T-cell (primary cell): ENCODE measurements around the gene FPGS. TPM values are rescaled to one million over a fixed set of nuclear protein-coding genes. Genes with fewer than 3 reads are reported as not detected.
A peak's percentile ranks its signal among the peaks of the same experiment; 100 is the strongest.

Experiments used
- ATAC-seq, 4 experiments: fragments of 200-7000 bp in 3 of 4; fragments of 150-1000 bp in 1 of 4; cut with Tn5 transposase; replicated peaks in 1 of 4; 1 replicate in 3 of 4; 2 replicates in 1 of 4; pipeline ENCODE4 v1.10.0; 2021; ENCODE audit warnings: moderate library complexity in 3 of 4, mild to moderate bottlenecking in 2 of 4, moderate number of reproducible peaks in 1 of 4
- CTCF ChIA-PET, 2 donors: fragments of 300-600 bp; sonication (Branson Sonifier 250); formaldehyde crosslinking; loops; one replicate each; lab custom pipeline; 2022; ENCODE audit warnings: antibody characterized with exemption in 2 of 2; lab: Charles Lee
- POLR2A ChIA-PET, 2 donors: fragments of 300-600 bp; sonication (Branson Sonifier 250); formaldehyde crosslinking; loops; one replicate each; lab custom pipeline; 2022; ENCODE audit warnings: antibody characterized with exemption in 2 of 2; lab: Charles Lee
- DNase-seq, 35 experiments: peaks; one replicate each; pipeline versions ENCODE4 v3.0.0 to v3.0.0-alpha.2; 2013 to 2023
- H3K27ac ChIP-seq: one replicate; pipeline ENCODE4 v1.5.1; 2013; ENCODE audit warnings: low read length
- H3K27me3 ChIP-seq, 2 experiments: replicated peaks in 1 of 2; 1 replicate in 1 of 2; 2 replicates in 1 of 2; pipeline versions ENCODE4 v1.6.1 to v1.7.0; 2013; ENCODE audit warnings: low read length in 1 of 2, mixed read lengths in 1 of 2; ENCODE audit not compliant: control insufficient read depth in 2 of 2, insufficient read depth in 2 of 2; ENCODE audit errors: extremely low read depth in 1 of 2
- H3K36me3 ChIP-seq, 2 donors: 1 replicate in 1 of 2; 2 replicates in 1 of 2; pipeline versions ENCODE4 v1.6.1 to v1.7.0; 2013; ENCODE audit warnings: low read length in 1 of 2; ENCODE audit not compliant: control insufficient read depth in 2 of 2, insufficient read depth in 1 of 2; ENCODE audit errors: extremely low read depth in 1 of 2
- H3K4me1 ChIP-seq, 2 experiments: 1 replicate in 1 of 2; 2 replicates in 1 of 2; pipeline versions ENCODE4 v1.6.1 to v1.7.0; 2013; ENCODE audit warnings: low read length in 2 of 2, mixed read lengths in 1 of 2; ENCODE audit not compliant: insufficient read depth in 2 of 2, control insufficient read depth in 1 of 2; ENCODE audit errors: extremely low read depth in 1 of 2
- H3K4me3 ChIP-seq, 2 donors: 1 replicate in 1 of 2; 2 replicates in 1 of 2; pipeline versions ENCODE4 v1.5.1 to v1.7.0; 2013; ENCODE audit warnings: mild to moderate bottlenecking in 2 of 2, low read length in 1 of 2, moderate library complexity in 1 of 2; ENCODE audit not compliant: control insufficient read depth in 1 of 2; ENCODE audit errors: extremely low read depth in 1 of 2
- H3K9me3 ChIP-seq: 2 replicates; pipeline ENCODE4 v1.7.0; 2013
- H3K27ac Mint-ChIP-seq, 2 donors: one replicate each; pipeline ENCODE4 v1.8.0; 2020 to 2021; ENCODE audit warnings: mild to moderate bottlenecking in 2 of 2, mixed read lengths in 2 of 2
- H3K27me3 Mint-ChIP-seq, 2 donors: one replicate each; pipeline ENCODE4 v1.8.0; 2021 to 2022; ENCODE audit warnings: mixed read lengths in 2 of 2
- H3K36me3 Mint-ChIP-seq: one replicate; pipeline ENCODE4 v1.8.0; 2021; ENCODE audit warnings: mixed read lengths
- H3K4me1 Mint-ChIP-seq, 3 donors: one replicate each; pipeline ENCODE4 v1.8.0; 2020 to 2022; ENCODE audit warnings: mixed read lengths in 3 of 3, mild to moderate bottlenecking in 1 of 3
- H3K4me3 Mint-ChIP-seq, 3 donors: one replicate each; pipeline ENCODE4 v1.8.0; 2020 to 2022; ENCODE audit warnings: mild to moderate bottlenecking in 3 of 3, mixed read lengths in 3 of 3, moderate library complexity in 3 of 3
- H3K9me3 Mint-ChIP-seq, 3 donors: one replicate each; pipeline ENCODE4 v1.8.0; 2020 to 2022; ENCODE audit warnings: mixed read lengths in 3 of 3
- WGBS: methylation state at CpG from one replicate; pipeline ENCODE4 v1.1.5; 2013; ENCODE audit warnings: missing lambda C conversion rate; ENCODE audit not compliant: insufficient coverage; 5-methylcytosine and 5-hydroxymethylcytosine counted together
- total RNA-seq, 35 experiments: library from RNA in 6 of 35; stranded (reverse) in 6 of 35; fragments of 120-200 nt in 1 of 35; gene quantifications; one replicate each; pipeline versions ENCODE4 v1.2.1 to v1.2.4 and lab custom pipeline; 2013 to 2026

FPGS gene
- total RNA-seq, 5 donors from 2014 or later (not counting 1 experiment from before 2014, with no cell fraction given), result 78.4 to 151 (median 139) TPM

DNA sequence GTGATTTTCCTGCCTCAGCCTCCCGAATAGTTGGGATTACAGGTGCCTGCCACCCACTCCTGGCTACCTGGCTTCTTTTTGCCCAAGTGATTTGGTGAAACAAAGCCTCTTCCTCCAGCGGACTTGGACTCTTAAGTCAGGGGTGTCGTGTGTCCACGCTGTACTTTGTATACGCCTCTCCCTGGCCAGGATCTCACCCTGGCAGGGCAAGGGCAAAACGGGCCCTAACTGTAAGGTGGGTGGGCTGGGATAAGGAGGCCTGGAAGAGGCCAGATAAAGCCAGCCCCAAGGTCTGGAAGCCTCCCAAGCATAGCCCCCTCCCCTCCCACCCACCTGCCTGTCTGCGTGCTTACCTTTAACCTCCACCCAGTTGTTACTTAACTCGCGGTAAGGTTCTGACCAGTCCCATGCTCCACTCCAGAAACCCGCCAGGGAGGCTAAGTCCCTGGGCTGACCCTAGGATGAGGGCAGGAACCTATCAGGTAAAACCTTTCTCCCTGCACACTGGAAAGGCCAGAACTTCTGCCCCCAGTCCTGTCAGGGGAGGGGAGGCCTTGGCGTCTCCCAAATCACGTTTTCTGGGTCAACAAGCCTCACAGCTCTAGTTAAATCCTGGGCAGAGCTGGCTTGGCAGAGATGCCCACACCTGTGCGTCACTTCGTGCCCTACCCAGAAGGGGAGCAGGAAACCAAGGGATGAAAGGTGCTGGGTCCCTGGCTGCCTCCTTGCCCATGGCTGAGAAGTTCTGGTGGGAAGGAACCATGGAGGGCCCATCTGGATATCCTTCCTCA is 8.5 kb upstream of the FPGS start:
- no peak overlapping the region for H3K4me3 ChIP-seq
- H3K27ac Mint-ChIP-seq, result no peak overlapping the region
- CTCF ChIA-PET, result no interaction called here
- H3K4me1 ChIP-seq, result peaks cover 5 to 34% of the 10 kb centered on the region in 2 experiments
- no peak overlapping the region for H3K27ac ChIP-seq
- POLR2A ChIA-PET, result interaction anchor here in 1 of 2 donors (0.7 kb wide), 1 partner anchor 326 kb away, joined by 3 read pairs; no protein-coding TSS in a partner anchor
- no peak overlapping the region for H3K4me3 Mint-ChIP-seq
- no peaks in the 10 kb centered on the region for H3K27me3 ChIP-seq
- no peaks in the 10 kb centered on the region for H3K9me3 ChIP-seq
- peaks cover 15% of the 10 kb centered on the region for H3K36me3 Mint-ChIP-seq
- H3K27me3 Mint-ChIP-seq, result no peaks in the 10 kb centered on the region
- H3K4me1 Mint-ChIP-seq, result peaks cover 26 to 41% (median 36%) of the 10 kb centered on the region in 3 donors
- 95% methylated on average over 8 of the region's 14 CpGs for WGBS
- DNase-seq, result no peak
- ATAC-seq, result no peak
- H3K9me3 Mint-ChIP-seq, result no peaks in the 10 kb centered on the region
- peaks cover 8 to 37% of the 10 kb centered on the region in 2 donors for H3K36me3 ChIP-seq

DNA sequence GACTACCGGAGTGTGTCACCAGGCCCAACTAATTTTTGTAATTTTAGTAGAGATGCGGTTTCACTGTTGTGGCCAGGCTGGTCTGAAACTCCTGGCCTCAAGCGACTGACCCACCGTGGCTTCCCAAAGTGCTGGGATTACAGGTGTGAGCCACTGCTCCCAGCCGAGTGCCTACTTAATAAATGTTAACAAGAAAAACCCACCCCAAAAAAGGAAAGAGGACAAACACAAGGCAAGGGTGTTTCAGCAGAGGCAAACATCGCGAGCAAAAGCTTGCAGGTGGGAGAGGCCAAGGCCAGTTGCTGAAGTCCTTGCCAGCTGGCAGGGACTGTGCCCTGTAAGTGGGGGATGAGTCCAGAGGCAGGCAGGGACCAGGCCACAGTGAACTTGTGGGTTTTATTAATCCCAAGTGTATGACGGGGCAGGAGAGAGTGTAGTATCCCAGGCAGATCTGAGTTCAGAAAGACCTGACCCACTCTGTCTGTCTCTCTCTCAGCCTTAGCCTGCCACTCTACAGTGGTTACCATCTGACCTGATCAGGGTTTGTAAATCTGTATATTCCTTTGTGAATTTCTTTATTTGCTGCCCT is 6.4 kb upstream of the FPGS start:
- H3K36me3 Mint-ChIP-seq, result peaks cover 4% of the 10 kb centered on the region
- Histone ChIP-seq H3K9me3 (no peaks in the 10 kb centered on the region), H3K27me3 (no peaks in the 10 kb centered on the region), H3K27ac (peak overlapping the region; percentile 3), H3K4me1 (peaks cover 5 to 24% of the 10 kb centered on the region in 2 experiments), H3K4me3 (no peak overlapping the region), H3K36me3 (peaks cover 3 to 17% of the 10 kb centered on the region in 2 donors)
- no peak for DNase-seq
- H3K27me3 Mint-ChIP-seq, result no peaks in the 10 kb centered on the region
- peaks cover 21 to 33% (median 27%) of the 10 kb centered on the region in 3 donors for H3K4me1 Mint-ChIP-seq
- POLR2A ChIA-PET, result interaction anchor here (0.6 to 0.7 kb wide), 3 partner anchors 115 to 1232 kb away, joined by 3 to 5 read pairs (median 5); no protein-coding TSS in a partner anchor
- H3K4me3 Mint-ChIP-seq, result peak overlapping the region; percentile 42 to 63 (median 59)
- ATAC-seq, result peak in 3 of 4 experiments; percentile 29 to 46 (median 39)
- 67% methylated on average over 2 of the region's 8 CpGs for WGBS
- H3K27ac Mint-ChIP-seq, result peak overlapping the region; percentile 86 to 91
- H3K9me3 Mint-ChIP-seq, result no peaks in the 10 kb centered on the region
- CTCF ChIA-PET, result interaction anchor here in 1 of 2 donors (1.0 kb wide), 1 partner anchor 9 kb away, joined by 3 read pairs; no protein-coding TSS in a partner anchor

DNA sequence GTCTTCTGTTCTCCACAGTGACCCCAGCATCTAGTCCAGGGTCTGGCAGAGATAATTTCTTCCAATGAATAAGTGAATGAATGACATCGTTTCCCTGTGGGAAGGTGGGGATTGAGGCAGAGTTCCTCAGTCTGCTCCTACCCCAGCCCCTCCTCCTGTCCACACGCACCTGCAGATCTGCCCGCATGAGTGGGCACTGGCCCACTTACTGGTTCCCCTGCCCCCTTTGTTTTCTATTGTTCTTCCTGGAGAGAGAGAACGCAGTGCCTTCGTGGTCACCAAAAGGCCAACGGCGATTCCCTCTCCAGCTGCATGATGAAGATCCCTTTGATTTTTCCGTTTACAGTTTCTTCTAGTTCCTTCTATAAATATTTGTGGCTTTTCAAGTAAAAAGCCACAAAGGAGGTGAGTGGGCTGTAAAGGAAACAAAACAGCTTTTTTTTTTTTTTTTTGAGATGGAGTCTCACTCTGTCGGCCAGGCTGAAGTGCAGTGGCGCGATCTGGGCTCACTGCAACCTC is 5.8 kb upstream of the FPGS start:
- peak overlapping the region; percentile 3 for H3K27ac ChIP-seq
- POLR2A ChIA-PET, result interaction anchor here (0.6 to 0.7 kb wide), 3 partner anchors 115 to 1232 kb away, joined by 3 to 5 read pairs (median 5); no protein-coding TSS in a partner anchor

DNA sequence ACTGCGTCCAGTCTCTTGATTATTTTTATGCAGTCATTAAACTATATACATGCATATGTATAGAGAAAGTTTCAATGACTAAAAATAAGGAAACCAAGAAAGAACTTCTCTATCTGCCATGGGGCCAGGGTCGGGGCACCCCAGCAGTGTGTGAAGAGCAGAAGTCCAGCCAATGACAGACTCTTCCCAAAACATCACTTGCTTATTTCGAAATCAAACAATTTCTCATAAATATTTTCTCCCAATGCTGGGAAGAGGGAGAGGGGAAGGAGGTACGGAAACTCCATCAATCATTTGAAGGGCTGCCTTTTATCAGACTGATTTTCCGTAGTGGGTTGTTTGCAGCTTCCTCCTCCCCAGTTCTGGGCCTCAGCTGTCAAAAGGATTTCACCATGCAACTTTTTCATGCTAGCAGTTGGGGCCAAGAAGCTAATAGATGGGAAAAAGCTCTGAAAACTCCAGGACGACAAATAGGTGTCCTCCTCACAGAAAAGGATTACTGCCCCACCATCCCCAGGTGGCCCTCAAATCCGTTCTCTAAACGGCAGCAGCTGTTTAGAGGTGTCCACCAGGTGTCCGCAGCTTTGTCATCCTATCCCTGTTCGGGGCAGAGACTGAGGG is 617 bp upstream of the FPGS start:
- Mint-ChIP-seq H3K27ac (peak overlapping the region; percentile 79 to 89), H3K36me3 (peaks cover 8% of the 10 kb centered on the region), H3K9me3 (no peaks in the 10 kb centered on the region), H3K4me1 (peaks cover 26 to 38% (median 34%) of the 10 kb centered on the region in 3 donors), H3K27me3 (no peaks in the 10 kb centered on the region), H3K4me3 (peak overlapping the region; percentile 81 to 93 (median 92))
- ChIA-PET POLR2A (interaction anchor here in 1 of 2 donors (1.1 kb wide), 1 partner anchor 190 kb away, joined by 3 read pairs; the partner anchor contains the start of gene STXBP1), CTCF (interaction anchor here in 1 of 2 donors (0.5 kb wide), 1 partner anchor 42 kb away, joined by 3 read pairs; no protein-coding TSS in a partner anchor)
- peaks cover 4 to 20% of the 10 kb centered on the region in 2 donors for H3K36me3 ChIP-seq
- DNase-seq, result no peak
- H3K4me3 ChIP-seq, result peak overlapping the region; percentile 59 to 65
- ATAC-seq, result no peak
- WGBS, result 13% methylated on average over 5 of the region's 10 CpGs
- H3K27me3 ChIP-seq, result no peaks in the 10 kb centered on the region
- H3K9me3 ChIP-seq, result no peaks in the 10 kb centered on the region
- H3K27ac ChIP-seq, result peak overlapping the region; percentile 61
- peaks cover 4 to 37% of the 10 kb centered on the region in 2 experiments for H3K4me1 ChIP-seq

More for the DNA sequence above, 5.8 kb upstream of the FPGS start:
- Mint-ChIP-seq H3K27me3 (no peaks in the 10 kb centered on the region), H3K4me1 (peaks cover 21 to 36% (median 26%) of the 10 kb centered on the region in 3 donors), H3K36me3 (peaks cover 4% of the 10 kb centered on the region), H3K9me3 (no peaks in the 10 kb centered on the region), H3K4me3 (peak overlapping the region; percentile 42 to 63 (median 59)), H3K27ac (peak overlapping the region; percentile 86 to 91)
- Histone ChIP-seq H3K27me3 (no peaks in the 10 kb centered on the region), H3K9me3 (no peaks in the 10 kb centered on the region), H3K4me3 (peak overlapping the region in 1 of 2 donors; percentile 3), H3K4me1 (peaks cover 5 to 27% of the 10 kb centered on the region in 2 experiments), H3K36me3 (peaks cover 0 to 17% of the 10 kb centered on the region in 2 donors)
- ATAC-seq, result peak; percentile 20 to 46 (median 30)
- WGBS, result no CpG with 5 or more reads among the region's 11 CpGs
- CTCF ChIA-PET, result interaction anchor here in 1 of 2 donors (1.0 kb wide), 1 partner anchor 10 kb away, joined by 3 read pairs; no protein-coding TSS in a partner anchor
- no peak for DNase-seq

DNA sequence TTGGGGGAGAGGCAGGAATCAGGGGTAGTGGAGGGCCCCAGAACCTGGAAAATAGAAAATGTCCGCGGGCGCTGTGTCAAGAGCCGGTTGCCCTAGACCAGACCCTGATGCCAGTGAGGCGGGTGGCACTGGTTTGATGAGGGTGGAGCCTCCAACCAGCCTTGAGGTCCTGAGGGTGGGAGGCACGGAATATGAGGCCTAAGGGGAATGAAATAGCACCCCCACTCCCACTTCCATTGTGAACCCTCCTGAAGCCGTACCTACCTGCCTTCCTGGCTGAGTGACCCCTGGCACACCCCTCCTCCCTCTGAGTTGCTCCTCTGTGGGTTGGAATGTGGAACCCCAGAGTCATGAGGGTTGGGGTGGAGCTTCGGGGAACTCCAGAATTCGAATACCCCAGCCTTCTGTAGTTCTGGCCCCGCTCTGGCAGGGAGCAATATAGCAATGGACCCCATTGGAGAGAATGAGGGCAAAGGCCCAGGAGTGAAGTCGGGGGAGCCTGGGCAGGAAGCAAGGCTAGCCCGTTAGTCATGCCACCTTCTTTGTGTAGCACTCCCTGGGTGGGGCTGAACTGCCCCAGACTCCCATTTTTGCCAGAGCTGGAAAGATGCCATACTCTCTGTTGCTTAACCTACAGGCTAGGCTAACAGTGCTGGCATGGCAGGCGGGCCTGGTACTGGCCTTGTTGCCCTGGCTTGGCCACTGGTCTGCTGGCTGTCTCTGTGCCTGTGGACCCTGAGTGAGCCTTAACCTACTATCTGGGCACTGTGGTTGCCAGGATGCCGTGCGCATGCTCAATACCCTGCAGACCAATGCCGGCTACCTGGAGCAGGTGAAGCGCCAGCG is 1.0 kb downstream of the FPGS start:
- no peaks in the 10 kb centered on the region for H3K27me3 ChIP-seq
- peak overlapping the region; percentile 84 to 91 for H3K4me3 ChIP-seq
- ATAC-seq (no peak), DNase-seq (peak in 1 of 35 experiments; percentile 35)
- CTCF ChIA-PET, result interaction anchor here in 1 of 2 donors (0.6 kb wide), 1 partner anchor 67 kb away, joined by 14 read pairs; no protein-coding TSS in a partner anchor
- H3K27ac ChIP-seq, result peak overlapping the region; percentile 79
- H3K4me1 Mint-ChIP-seq, result peaks cover 17 to 28% (median 28%) of the 10 kb centered on the region in 3 donors
- POLR2A ChIA-PET, result no interaction called here
- peaks cover 15 to 29% of the 10 kb centered on the region in 2 donors for H3K36me3 ChIP-seq
- H3K4me1 ChIP-seq, result peaks cover 4 to 29% of the 10 kb centered on the region in 2 experiments
- H3K9me3 Mint-ChIP-seq, result no peaks in the 10 kb centered on the region
- peak overlapping the region; percentile 92 to 95 (median 93) for H3K4me3 Mint-ChIP-seq
- no peaks in the 10 kb centered on the region for H3K9me3 ChIP-seq
- H3K27ac Mint-ChIP-seq, result peak overlapping the region; percentile 89 to 93
- no peaks in the 10 kb centered on the region for H3K27me3 Mint-ChIP-seq
- 49% methylated on average over 8 of the region's 18 CpGs for WGBS
- peaks cover 15% of the 10 kb centered on the region for H3K36me3 Mint-ChIP-seq
